ENCODE data around the gene LRBA.
"Not testable (repeated sequence)": the region's sequence is repeated elsewhere in the genome, so short reads cannot be mapped to it uniquely, and the experiment has no call there.

Gene LRBA

GRCh38 chr4:150581641-150582051 is 433.4 kb downstream of the LRBA start:
- DNase-seq, result no peak

GRCh38 chr4:150581056-150581605 is 434.0 kb downstream of the LRBA start:
- no peak for DNase-seq

GRCh38 chr4:150580306-150580705 is 434.8 kb downstream of the LRBA start:
- no peak for DNase-seq

- no peak for DNase-seq
These were observed 435.4 kb downstream of the LRBA start for GRCh38 chr4:150579551-150580234.

GRCh38 chr4:150578745-150579501 is 436.2 kb downstream of the LRBA start:
- DNase-seq, result no peak

- no peak for DNase-seq
These were observed 437.3 kb downstream of the LRBA start for GRCh38 chr4:150577796-150578195.

- DNase-seq, result no peak
These were observed 440.4 kb downstream of the LRBA start for GRCh38 chr4:150574678-150575077.

GRCh38 chr4:150573534-150573933 is 441.6 kb downstream of the LRBA start:
- DNase-seq, result no peak

GRCh38 chr4:150572704-150573504 is 442.2 kb downstream of the LRBA start:
- no peak for DNase-seq

- DNase-seq, result no peak
These were observed 444.2 kb downstream of the LRBA start for GRCh38 chr4:150570862-150571261.

- no peak for DNase-seq
These were observed 445.0 kb downstream of the LRBA start for GRCh38 chr4:150569998-150570535.

GRCh38 chr4:150569384-150569987 is 445.6 kb downstream of the LRBA start:
- DNase-seq, result no peak

GRCh38 chr4:150567070-150567469 is 448.0 kb downstream of the LRBA start:
- DNase-seq, result no peak

GRCh38 chr4:150564967-150565366 is 450.1 kb downstream of the LRBA start:
- DNase-seq, result not testable (repeated sequence)

GRCh38 chr4:150562751-150563150 is 452.3 kb downstream of the LRBA start:
- DNase-seq, result no peak

- no peak for DNase-seq
These were observed 452.8 kb downstream of the LRBA start for GRCh38 chr4:150562250-150562649.

- DNase-seq, result no peak
These were observed 453.8 kb downstream of the LRBA start for GRCh38 chr4:150561143-150561737.

GRCh38 chr4:150557811-150558210 is 457.3 kb downstream of the LRBA start:
- DNase-seq, result not testable (repeated sequence)

- no peak for DNase-seq
These were observed 467.8 kb downstream of the LRBA start for GRCh38 chr4:150547154-150547838.

GRCh38 chr4:150546286-150546685 is 468.8 kb downstream of the LRBA start:
- DNase-seq, result no peak

GRCh38 chr4:150543042-150543441 is 472.0 kb downstream of the LRBA start:
- no peak for DNase-seq

- no peak for DNase-seq
These were observed 473.4 kb downstream of the LRBA start for GRCh38 chr4:150541681-150542080.
